PFSK-1 (cell line): ENCODE results near the gene FRMD4A.

Experiments used
- FOXP2 ChIP-seq: optimal IDR thresholded peaks from 2 replicates; pipeline ENCODE3; 2011; ENCODE audit warnings: borderline replicate concordance, control low read depth, inconsistent platforms; ENCODE audit not compliant: insufficient read depth; ENCODE audit errors: extremely low read length, extremely low read depth
- POLR2AphosphoS5 ChIP-seq: IDR thresholded peaks from 2 replicates; pipeline ENCODE4 v1.6.1; 2012; ENCODE audit warnings: low read depth, mild to moderate bottlenecking, control low read depth, low read length, moderate library complexity
- SIN3A ChIP-seq: IDR thresholded peaks from 2 replicates; pipeline ENCODE4 v1.6.1; 2012; ENCODE audit warnings: mild to moderate bottlenecking, low read length, moderate library complexity, borderline replicate concordance; ENCODE audit not compliant: insufficient read depth
- TAF1 ChIP-seq: IDR thresholded peaks from 2 replicates; pipeline ENCODE4 v1.6.1; 2012; ENCODE audit warnings: low read length, control low read depth, borderline replicate concordance; ENCODE audit not compliant: insufficient read depth
- TF ChIP-seq, protein P1 (sequence below), 2 experiments: IDR thresholded peaks; 2 replicates each; pipeline versions ENCODE4 v1.6.1 to v1.8.0; 2011 to 2012; ENCODE audit warnings: low read depth in 2 of 2, low read length in 2 of 2, control low read depth in 1 of 2, inconsistent platforms in 1 of 2, mild to moderate bottlenecking in 1 of 2, moderate library complexity in 1 of 2; ENCODE audit not compliant: insufficient read depth in 1 of 2

DNA sequence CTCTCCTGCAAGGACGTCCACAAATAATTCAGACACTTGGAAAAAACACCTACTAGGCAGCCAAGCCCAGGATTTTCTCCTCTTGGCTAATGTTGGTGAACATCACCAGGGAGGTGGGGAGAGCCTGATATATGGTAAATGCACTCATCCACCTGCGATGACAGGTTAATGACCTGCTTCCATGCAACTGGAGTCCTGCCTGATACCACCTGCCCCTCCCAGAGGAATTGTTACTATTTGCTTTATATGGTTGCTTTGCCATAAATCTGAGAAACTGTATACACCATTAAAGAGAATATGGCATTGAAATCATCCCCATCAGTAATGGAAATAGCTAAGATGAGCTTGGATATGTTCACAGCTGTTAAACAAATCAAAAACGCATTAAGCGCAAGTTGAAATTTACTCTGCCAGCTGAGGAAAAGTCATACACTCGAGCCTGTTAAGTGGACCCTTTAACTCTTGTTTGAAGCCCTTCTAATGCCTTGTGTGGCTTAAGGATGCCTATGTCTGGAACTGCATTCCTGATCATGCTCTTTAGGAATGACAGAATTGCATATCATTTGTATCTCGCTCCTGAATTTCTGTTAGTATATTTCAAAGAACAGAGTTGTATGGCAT, 535.6 kb downstream of the FRMD4A start:
- TF ChIP-seq POLR2AphosphoS5, result no peak
- TF ChIP-seq SIN3A, result no peak
- TF ChIP-seq, protein P1, sequence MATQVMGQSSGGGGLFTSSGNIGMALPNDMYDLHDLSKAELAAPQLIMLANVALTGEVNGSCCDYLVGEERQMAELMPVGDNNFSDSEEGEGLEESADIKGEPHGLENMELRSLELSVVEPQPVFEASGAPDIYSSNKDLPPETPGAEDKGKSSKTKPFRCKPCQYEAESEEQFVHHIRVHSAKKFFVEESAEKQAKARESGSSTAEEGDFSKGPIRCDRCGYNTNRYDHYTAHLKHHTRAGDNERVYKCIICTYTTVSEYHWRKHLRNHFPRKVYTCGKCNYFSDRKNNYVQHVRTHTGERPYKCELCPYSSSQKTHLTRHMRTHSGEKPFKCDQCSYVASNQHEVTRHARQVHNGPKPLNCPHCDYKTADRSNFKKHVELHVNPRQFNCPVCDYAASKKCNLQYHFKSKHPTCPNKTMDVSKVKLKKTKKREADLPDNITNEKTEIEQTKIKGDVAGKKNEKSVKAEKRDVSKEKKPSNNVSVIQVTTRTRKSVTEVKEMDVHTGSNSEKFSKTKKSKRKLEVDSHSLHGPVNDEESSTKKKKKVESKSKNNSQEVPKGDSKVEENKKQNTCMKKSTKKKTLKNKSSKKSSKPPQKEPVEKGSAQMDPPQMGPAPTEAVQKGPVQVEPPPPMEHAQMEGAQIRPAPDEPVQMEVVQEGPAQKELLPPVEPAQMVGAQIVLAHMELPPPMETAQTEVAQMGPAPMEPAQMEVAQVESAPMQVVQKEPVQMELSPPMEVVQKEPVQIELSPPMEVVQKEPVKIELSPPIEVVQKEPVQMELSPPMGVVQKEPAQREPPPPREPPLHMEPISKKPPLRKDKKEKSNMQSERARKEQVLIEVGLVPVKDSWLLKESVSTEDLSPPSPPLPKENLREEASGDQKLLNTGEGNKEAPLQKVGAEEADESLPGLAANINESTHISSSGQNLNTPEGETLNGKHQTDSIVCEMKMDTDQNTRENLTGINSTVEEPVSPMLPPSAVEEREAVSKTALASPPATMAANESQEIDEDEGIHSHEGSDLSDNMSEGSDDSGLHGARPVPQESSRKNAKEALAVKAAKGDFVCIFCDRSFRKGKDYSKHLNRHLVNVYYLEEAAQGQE (IDR thresholded peaks at IDR 0.05; ENCODE audit: insufficient read depth in 1 of 2, low read depth in 2 of 2, low read length in 2 of 2), result no peak
- no peak for TF ChIP-seq TAF1
- TF ChIP-seq FOXP2, result no peak
